ENCODE data around the gene ABCC5.

GRCh38 chr3:184058029-184058428, 40.3 kb upstream of the ABCC5 start:
- TF ChIP-seq, protein P1, sequence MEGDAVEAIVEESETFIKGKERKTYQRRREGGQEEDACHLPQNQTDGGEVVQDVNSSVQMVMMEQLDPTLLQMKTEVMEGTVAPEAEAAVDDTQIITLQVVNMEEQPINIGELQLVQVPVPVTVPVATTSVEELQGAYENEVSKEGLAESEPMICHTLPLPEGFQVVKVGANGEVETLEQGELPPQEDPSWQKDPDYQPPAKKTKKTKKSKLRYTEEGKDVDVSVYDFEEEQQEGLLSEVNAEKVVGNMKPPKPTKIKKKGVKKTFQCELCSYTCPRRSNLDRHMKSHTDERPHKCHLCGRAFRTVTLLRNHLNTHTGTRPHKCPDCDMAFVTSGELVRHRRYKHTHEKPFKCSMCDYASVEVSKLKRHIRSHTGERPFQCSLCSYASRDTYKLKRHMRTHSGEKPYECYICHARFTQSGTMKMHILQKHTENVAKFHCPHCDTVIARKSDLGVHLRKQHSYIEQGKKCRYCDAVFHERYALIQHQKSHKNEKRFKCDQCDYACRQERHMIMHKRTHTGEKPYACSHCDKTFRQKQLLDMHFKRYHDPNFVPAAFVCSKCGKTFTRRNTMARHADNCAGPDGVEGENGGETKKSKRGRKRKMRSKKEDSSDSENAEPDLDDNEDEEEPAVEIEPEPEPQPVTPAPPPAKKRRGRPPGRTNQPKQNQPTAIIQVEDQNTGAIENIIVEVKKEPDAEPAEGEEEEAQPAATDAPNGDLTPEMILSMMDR (IDR thresholded peaks at IDR 0.05): no peak
- TF ChIP-seq POLR2A (IDR thresholded peaks at IDR 0.05) (no peak), POLR2AphosphoS5 (IDR thresholded peaks at IDR 0.05) (no peak)
